ENCODE results near the gene CALCOCO2.

GRCh38 chr17:48842746-48843145 lies 11.9 kb downstream of the CALCOCO2 start:
- TF ChIP-seq CTCF (IDR thresholded peaks at IDR 0.05; ENCODE audit: low read depth, low read length, missing input control), result no peak
- no peak for TF ChIP-seq RAD21 (IDR thresholded peaks at IDR 0.05)
- no peak for TF ChIP-seq ATF3 (IDR thresholded peaks at IDR 0.05)

Data from liver (tissue), 3 donors.